Activated CD8-positive, alpha-beta T cell treated with anti-CD3 and anti-CD28 coated beads for 36 hours (primary cell): ENCODE data around the gene TFR2. TPM values are rescaled to one million over a fixed set of nuclear protein-coding genes. Genes with fewer than 3 reads are reported as not detected.

Experiments
- ATAC-seq: fragments of 200-7000 bp; cut with Tn5 transposase; one replicate; pipeline ENCODE4 v1.10.0; 2021; ENCODE audit warnings: mild to moderate bottlenecking, moderate library complexity
- CTCF ChIA-PET: fragments of 350-600 bp; sonication (Branson Sonifier 250); formaldehyde crosslinking; loops from one replicate; lab custom pipeline; 2021; ENCODE audit warnings: antibody characterized with exemption; lab: Charles Lee
- POLR2A ChIA-PET: fragments of 350-600 bp; sonication (Branson Sonifier 250); formaldehyde crosslinking; loops from one replicate; lab custom pipeline; 2021; ENCODE audit warnings: antibody characterized with exemption; lab: Charles Lee
- DNase-seq: peaks from one replicate; pipeline ENCODE4 v3.0.0-alpha.2; 2020
- H3K27ac Mint-ChIP-seq: one replicate; pipeline ENCODE4 v1.8.0; 2021; ENCODE audit warnings: mild to moderate bottlenecking, mixed read lengths
- H3K27me3 Mint-ChIP-seq: one replicate; pipeline ENCODE4 v1.8.0; 2021; ENCODE audit warnings: mixed read lengths
- H3K36me3 Mint-ChIP-seq: one replicate; pipeline ENCODE4 v1.8.0; 2021; ENCODE audit warnings: low read depth, mixed read lengths
- H3K4me1 Mint-ChIP-seq: one replicate; pipeline ENCODE4 v1.8.0; 2021; ENCODE audit warnings: low read depth, mixed read lengths
- H3K4me3 Mint-ChIP-seq: one replicate; pipeline ENCODE4 v1.8.0; 2021; ENCODE audit warnings: mild to moderate bottlenecking, moderate library complexity, mixed read lengths
- H3K9me3 Mint-ChIP-seq: one replicate; pipeline ENCODE4 v1.8.0; 2021; ENCODE audit warnings: mixed read lengths
- intact Hi-C: fragments of 100-400 bp; cut with micrococcal nuclease; formaldehyde crosslinking; loops from one replicate; pipeline ENCODE4 v1.10.0; 2022
- total RNA-seq, 2 experiments: library from RNA; stranded (reverse); gene quantifications; one replicate each; pipeline ENCODE4 v1.2.3, GENCODE V29; 2021
- TF ChIP-seq, protein P1 (sequence below): fragments of 200-600 bp; IDR thresholded peaks from one replicate; pipeline ENCODE4 v1.8.0; 2022; ENCODE audit warnings: antibody characterized with exemption, mild to moderate bottlenecking

The TFR2 gene
- total RNA-seq, 2 experiments from 2014 or later = 11.3 to 11.9 TPM

DNA sequence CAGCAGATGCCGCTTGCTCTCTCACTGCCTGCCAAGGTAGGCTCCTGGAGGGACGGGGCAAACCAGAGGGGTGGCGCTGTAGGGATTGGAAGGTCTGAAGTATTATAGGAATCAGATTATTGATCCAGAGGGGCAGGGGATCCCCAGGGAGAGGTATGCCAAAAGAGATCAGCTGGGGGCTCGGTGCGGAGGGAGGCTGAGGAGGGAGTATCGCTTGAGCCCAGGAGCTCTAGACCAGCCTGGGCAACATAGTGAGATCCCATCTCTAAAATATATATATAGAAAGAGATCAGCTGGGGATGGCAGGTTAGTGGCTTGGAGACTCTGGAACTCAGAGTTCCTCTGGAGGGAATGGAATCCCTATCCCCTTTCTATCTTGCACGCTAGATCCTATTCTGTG, 46.2 kb downstream of the TFR2 start:
- Mint-ChIP-seq H3K9me3 (no peaks in the 10 kb centered on the region), H3K36me3 (no peaks in the 10 kb centered on the region), H3K27me3 (peaks cover 4% of the 10 kb centered on the region), H3K27ac (no peak overlapping the region), H3K4me3 (no peak overlapping the region), H3K4me1 (peaks cover 3% of the 10 kb centered on the region)
- ChIA-PET CTCF (interaction anchor here (1.6 kb wide), 1 partner anchor 96 kb away, joined by 4 read pairs; no protein-coding TSS in a partner anchor), POLR2A (interaction anchor here (0.9 to 1.4 kb wide), 2 partner anchors 10 to 22 kb away, joined by 3 read pairs; no protein-coding TSS in a partner anchor)
- intact Hi-C loops = no loop called here
- no peak for ATAC-seq
- DNase-seq = no peak
- TF ChIP-seq, protein P1, sequence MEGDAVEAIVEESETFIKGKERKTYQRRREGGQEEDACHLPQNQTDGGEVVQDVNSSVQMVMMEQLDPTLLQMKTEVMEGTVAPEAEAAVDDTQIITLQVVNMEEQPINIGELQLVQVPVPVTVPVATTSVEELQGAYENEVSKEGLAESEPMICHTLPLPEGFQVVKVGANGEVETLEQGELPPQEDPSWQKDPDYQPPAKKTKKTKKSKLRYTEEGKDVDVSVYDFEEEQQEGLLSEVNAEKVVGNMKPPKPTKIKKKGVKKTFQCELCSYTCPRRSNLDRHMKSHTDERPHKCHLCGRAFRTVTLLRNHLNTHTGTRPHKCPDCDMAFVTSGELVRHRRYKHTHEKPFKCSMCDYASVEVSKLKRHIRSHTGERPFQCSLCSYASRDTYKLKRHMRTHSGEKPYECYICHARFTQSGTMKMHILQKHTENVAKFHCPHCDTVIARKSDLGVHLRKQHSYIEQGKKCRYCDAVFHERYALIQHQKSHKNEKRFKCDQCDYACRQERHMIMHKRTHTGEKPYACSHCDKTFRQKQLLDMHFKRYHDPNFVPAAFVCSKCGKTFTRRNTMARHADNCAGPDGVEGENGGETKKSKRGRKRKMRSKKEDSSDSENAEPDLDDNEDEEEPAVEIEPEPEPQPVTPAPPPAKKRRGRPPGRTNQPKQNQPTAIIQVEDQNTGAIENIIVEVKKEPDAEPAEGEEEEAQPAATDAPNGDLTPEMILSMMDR = no peak

DNA sequence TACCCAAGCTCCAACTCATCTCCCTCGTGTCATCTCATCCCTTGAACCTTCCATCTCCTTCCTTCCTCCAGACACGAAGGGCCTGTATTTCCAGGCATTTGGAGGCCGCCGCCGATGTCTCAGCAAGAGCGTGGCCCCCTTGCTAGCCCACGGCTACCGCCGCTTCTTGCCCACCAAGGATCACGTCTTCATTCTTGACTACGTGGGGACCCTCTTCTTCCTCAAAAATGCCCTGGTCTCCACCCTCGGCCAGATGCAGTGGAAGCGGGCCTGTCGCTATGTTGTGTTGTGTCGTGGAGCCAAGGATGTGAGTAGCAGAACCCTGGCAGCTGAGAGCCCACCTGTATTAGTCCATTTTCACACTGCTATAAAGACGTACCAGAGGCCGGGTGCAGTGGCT, 49.8 kb downstream of the TFR2 start:
- Mint-ChIP-seq H3K4me1 (no peaks in the 10 kb centered on the region), H3K27me3 (peaks cover 5% of the 10 kb centered on the region), H3K27ac (no peak overlapping the region), H3K4me3 (no peak overlapping the region), H3K9me3 (no peaks in the 10 kb centered on the region), H3K36me3 (no peaks in the 10 kb centered on the region)
- intact Hi-C loops = no loop called here
- ATAC-seq (no peak), DNase-seq (no peak)
- ChIA-PET POLR2A (interaction anchor here (1.0 to 1.4 kb wide), 2 partner anchors 12 to 43 kb away, joined by 3 to 4 read pairs; no protein-coding TSS in a partner anchor), CTCF (interaction anchor here (0.7 to 1.0 kb wide), 2 partner anchors 99 to 105 kb away, joined by 3 read pairs; no protein-coding TSS in a partner anchor)
- TF ChIP-seq, protein P1 = no peak

DNA sequence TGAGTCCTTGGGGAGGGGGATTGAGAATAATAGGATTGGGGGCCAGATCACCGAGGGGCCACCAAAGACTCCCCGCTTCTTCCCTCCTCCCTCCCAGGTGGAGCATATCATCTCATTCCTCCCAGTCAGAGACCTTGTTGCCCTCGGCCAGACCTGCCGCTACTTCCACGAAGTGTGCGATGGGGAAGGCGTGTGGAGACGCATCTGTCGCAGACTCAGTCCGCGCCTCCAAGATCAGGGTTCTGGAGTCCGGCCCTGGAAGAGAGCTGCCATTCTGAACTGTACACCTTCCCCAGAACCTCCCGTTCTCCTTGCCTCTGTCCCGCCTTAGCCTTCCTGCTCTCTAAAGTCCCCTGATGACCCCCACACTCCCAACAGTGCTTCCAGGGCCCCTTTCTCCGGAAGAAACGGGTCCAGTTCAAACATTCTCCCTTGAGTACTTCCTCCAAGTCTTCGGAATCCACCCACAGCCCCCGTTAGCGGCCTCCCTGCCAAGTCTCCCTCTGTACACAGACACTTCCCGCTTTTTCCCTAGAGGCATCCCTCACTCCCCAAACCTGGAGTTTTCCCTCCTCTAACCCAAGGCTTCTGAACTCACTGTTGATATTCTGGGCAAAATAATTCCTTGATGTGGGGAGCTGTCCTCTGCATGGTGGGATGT, 51.1 kb downstream of the TFR2 start:
- CTCF ChIA-PET = interaction anchor here (1.0 to 1.6 kb wide), 3 partner anchors 26 to 101 kb away, joined by 3 to 8 read pairs (median 3); no protein-coding TSS in a partner anchor
- Mint-ChIP-seq H3K27me3 (peaks cover 5% of the 10 kb centered on the region), H3K36me3 (no peaks in the 10 kb centered on the region), H3K9me3 (no peaks in the 10 kb centered on the region), H3K4me1 (peaks cover 2% of the 10 kb centered on the region), H3K4me3 (no peak overlapping the region), H3K27ac (no peak overlapping the region)
- DNase-seq (no peak), ATAC-seq (no peak)
- TF ChIP-seq, protein P1 = no peak
- intact Hi-C loops = no loop called here
- POLR2A ChIA-PET = interaction anchor here (1.4 kb wide), 1 partner anchor 13 kb away, joined by 4 read pairs; no protein-coding TSS in a partner anchor

DNA sequence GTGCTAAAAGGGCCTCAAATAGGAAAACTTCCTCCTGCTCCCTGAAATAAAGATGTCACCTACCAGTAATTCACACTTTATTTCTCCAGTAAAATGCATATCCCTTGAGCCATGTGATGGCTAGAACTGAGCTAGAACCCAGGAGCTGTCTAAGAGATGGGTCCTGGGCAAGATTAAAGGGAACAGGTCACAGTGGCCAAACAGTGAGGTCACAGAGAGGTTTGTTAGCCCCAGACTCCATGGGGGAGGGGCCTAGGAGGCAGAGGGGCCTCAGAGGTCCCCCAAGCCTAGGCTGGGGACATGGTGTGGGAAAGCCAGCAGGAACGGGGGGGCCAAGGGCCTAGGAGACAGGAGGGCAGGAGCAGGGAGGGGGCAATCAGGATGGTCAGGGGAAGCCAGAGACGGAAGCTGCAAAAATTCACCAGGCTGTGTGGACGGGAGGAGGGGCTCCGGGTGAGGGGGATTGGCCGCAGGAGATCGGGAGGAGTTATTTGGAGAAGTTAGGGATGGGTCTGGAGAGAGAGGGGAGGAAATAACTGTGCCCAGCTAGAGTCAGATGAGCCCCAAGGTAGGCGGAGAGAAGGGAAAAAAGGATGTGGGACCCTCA, 51.9 kb downstream of the TFR2 start:
- Mint-ChIP-seq H3K27me3 (peaks cover 5% of the 10 kb centered on the region), H3K9me3 (no peaks in the 10 kb centered on the region), H3K36me3 (no peaks in the 10 kb centered on the region), H3K4me3 (no peak overlapping the region), H3K4me1 (peaks cover 2% of the 10 kb centered on the region), H3K27ac (no peak overlapping the region)
- ChIA-PET POLR2A (interaction anchor here (1.3 kb wide), 1 partner anchor 16 kb away, joined by 4 read pairs; no protein-coding TSS in a partner anchor), CTCF (interaction anchor here (0.8 to 6.4 kb wide), 16 partner anchors 9 to 461 kb away, joined by 3 to 30 read pairs (median 3); partner anchors contain the start of genes MOSPD3, POP7 and SLC12A9)
- ATAC-seq (no peak), DNase-seq (no peak)
- intact Hi-C loops = no loop called here
- TF ChIP-seq, protein P1 = no peak
